ENCODE measurements around the gene HPS1. TPM values are rescaled to one million over a fixed set of nuclear protein-coding genes. Genes with fewer than 3 reads are reported as not detected.

HPS1 gene
- total and polyA plus RNA-seq, 2 donors (not counting 3 experiments of a cell fraction or from before 2014, with no cell fraction given) = 60.7 to 67.5 TPM

- intact Hi-C loops (cut with micrococcal nuclease) = no loop called here
- no peak for FAIRE-seq
- CTCF ChIA-PET = interaction anchor here (0.8 kb wide), 1 partner anchor 8 kb away, joined by 3 read pairs; no protein-coding TSS in a partner anchor
Measured at GRCh38 chr10:98374217-98374985, 72.3 kb downstream of the HPS1 start.

More at GRCh38 chr10:98374217-98374985, 72.3 kb downstream of the HPS1 start:
- H3K9me3 ChIP-seq (replicated peaks; ENCODE audit: control insufficient read depth, insufficient read depth, low read length) = no peaks in the 10 kb centered on the region
- no peak overlapping the region for H2AFZ ChIP-seq (ENCODE audit: low read depth, low read length)
- peaks cover 0 to 8% of the 10 kb centered on the region in 2 experiments for H3K27me3 ChIP-seq (ENCODE audit: control insufficient read depth in 2 of 2, insufficient read depth in 2 of 2, low read length in 2 of 2)
- no TSS peak for BruUV-seq (replicated peaks)
- no peak overlapping the region for H3K4me2 ChIP-seq (ENCODE audit: insufficient read depth, low read length)
- H3K4me1 ChIP-seq (ENCODE audit: control insufficient read depth, extremely low read depth, insufficient read depth, low read length) = no peaks in the 10 kb centered on the region
- DNase-seq (ENCODE audit: low read depth, low spot score) = no peak
- H3K4me3 ChIP-seq (replicated peaks in 1 of 3; ENCODE audit: insufficient read depth in 1 of 3, low read depth in 1 of 3, low read length in 3 of 3) = no peak overlapping the region
- no peak overlapping the region for H3K9ac ChIP-seq (replicated peaks; ENCODE audit: extremely low read depth, insufficient read depth, low read length)
- POLR2A ChIA-PET = no interaction called here
- TF ChIP-seq POLR2AphosphoS5 (IDR thresholded peaks at IDR 0.05; ENCODE audit: insufficient read depth, low read depth, low read length) = no peak
- TF ChIP-seq, protein P1, sequence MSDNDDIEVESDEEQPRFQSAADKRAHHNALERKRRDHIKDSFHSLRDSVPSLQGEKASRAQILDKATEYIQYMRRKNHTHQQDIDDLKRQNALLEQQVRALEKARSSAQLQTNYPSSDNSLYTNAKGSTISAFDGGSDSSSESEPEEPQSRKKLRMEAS (IDR thresholded peaks at IDR 0.05; ENCODE audit: insufficient read depth, insufficient read length) = no peak
- TF ChIP-seq FOS (IDR thresholded peaks at IDR 0.05; ENCODE audit: borderline replicate concordance, insufficient read depth, low read length) = no peak
- TF ChIP-seq GATA2 (IDR thresholded peaks at IDR 0.05; ENCODE audit: insufficient read depth, insufficient read length, low read depth, low read length) = no peak
- TF ChIP-seq JUN (IDR thresholded peaks at IDR 0.05; ENCODE audit: borderline replicate concordance, insufficient read depth, insufficient read length, low read depth) = no peak
- TF ChIP-seq CTCF (IDR thresholded peaks at IDR 0.05; ENCODE audit: extremely low read depth in 1 of 2, insufficient read depth in 1 of 2, low read depth in 1 of 2, low read length in 2 of 2) = no peak
- TF ChIP-seq POLR2A (IDR thresholded peaks at IDR 0.05; ENCODE audit: low read depth, low read length) = no peak
- no peaks in the 10 kb centered on the region for H4K20me1 ChIP-seq (replicated peaks; ENCODE audit: control insufficient read depth, extremely low read depth, insufficient read depth, low read length)
- H3K36me3 ChIP-seq (ENCODE audit: control insufficient read depth in 2 of 2, extremely low read depth in 1 of 2, insufficient read depth in 2 of 2, low read length in 2 of 2) = no peaks in the 10 kb centered on the region
- H3K79me2 ChIP-seq (ENCODE audit: control insufficient read depth, insufficient read depth, low read length) = no peaks in the 10 kb centered on the region
- no peaks in the 10 kb centered on the region for H3K9me1 ChIP-seq (replicated peaks; ENCODE audit: control insufficient read depth, extremely low read depth, insufficient read depth, low read length)
- dilution Hi-C loops (cut with MboI; ENCODE audit: extremely low pct_ligation_motif_present, low sequenced_read_pairs) = no loop called here
- no peak overlapping the region for H3K27ac ChIP-seq (ENCODE audit: insufficient read depth, low read depth, low read length)

Data from endothelial cell of umbilical vein (primary cell).